K562 (cell line): ENCODE results near the gene RNF215. TPM values are rescaled to one million over a fixed set of nuclear protein-coding genes. Genes with fewer than 3 reads are reported as not detected.

Source experiments
- ATAC-seq: fragments of 200-7000 bp; cut with Tn5 transposase; 3 replicates; pipeline ENCODE4 v1.9.1; 2020; ENCODE audit warnings: moderate library complexity
- BruUV-seq: library from RNA; stranded (reverse); fragments of 400-500 nt; replicated peaks from 2 replicates; lab custom pipeline; 2021; lab: Mats Ljungman, UMichigan
- CTCF ChIA-PET: fragments of 300-600 bp; formaldehyde crosslinking; extraction: SDS; loops from one replicate; lab custom pipeline; 2021; ENCODE audit warnings: low intra/inter-chr PET ratio; lab: Yijun Ruan, JAX
- POLR2A ChIA-PET: fragments of 300-600, 350-650 bp; sonication (Branson Sonifier 250); formaldehyde crosslinking; extraction: SDS; loops from one replicate; lab custom pipeline; 2021; ENCODE audit warnings: antibody characterized with exemption, inconsistent platforms; lab: Yijun Ruan, JAX
- DNase-seq, 4 experiments: peaks; one replicate each; pipeline versions ENCODE4 v3.0.0 to v3.0.0-alpha.2; 2011 to 2018; ENCODE audit warnings: low spot score in 3 of 4, mixed read lengths in 3 of 4; ENCODE audit errors: extremely low read depth in 1 of 4
- FAIRE-seq: peaks from 2 replicates; lab custom pipeline; 2011; peaks lifted over from hg19 to GRCh38; lab: Jason Lieb, UNC
- H2AFZ ChIP-seq: 2 replicates; pipeline ENCODE4 v1.6.0; 2011; ENCODE audit warnings: low read depth, low read length, control low read depth, inconsistent platforms
- H3K27ac ChIP-seq: fragments of 200-600 bp; 3 replicates; pipeline ENCODE4 v1.8.0; 2011; ENCODE audit warnings: low read depth, mild to moderate bottlenecking, control low read depth, inconsistent platforms, low read length, moderate library complexity, mixed read lengths; ENCODE audit errors: extremely low read depth
- H3K27me3 ChIP-seq, 2 experiments: fragments of 300-600 bp in 1 of 2; 2 replicates in 1 of 2; 3 replicates in 1 of 2; pipeline versions ENCODE4 v1.6.0 to v1.8.0; 2011; ENCODE audit warnings: inconsistent platforms in 2 of 2, low read length in 2 of 2, mild to moderate bottlenecking in 1 of 2, mixed read lengths in 1 of 2, moderate library complexity in 1 of 2; ENCODE audit not compliant: control insufficient read depth in 2 of 2, insufficient read depth in 2 of 2
- H3K36me3 ChIP-seq: fragments of 300-600 bp; 3 replicates; pipeline ENCODE4 v1.8.0; 2011; ENCODE audit warnings: mild to moderate bottlenecking, low read length, inconsistent platforms; ENCODE audit not compliant: control insufficient read depth, insufficient read depth
- H3K4me1 ChIP-seq, 2 experiments: fragments of 200-600 bp in 1 of 2; replicated peaks in 1 of 2; 2 replicates in 1 of 2; 3 replicates in 1 of 2; pipeline versions ENCODE4 v1.5.1 to v1.8.0; 2011; ENCODE audit warnings: inconsistent platforms in 2 of 2, low read length in 2 of 2, mild to moderate bottlenecking in 1 of 2, mixed read lengths in 1 of 2, moderate library complexity in 1 of 2; ENCODE audit not compliant: control insufficient read depth in 2 of 2, insufficient read depth in 2 of 2
- H3K4me2 ChIP-seq: 2 replicates; pipeline ENCODE4 v1.6.1; 2011; ENCODE audit warnings: low read length, control low read depth, inconsistent platforms, mixed read lengths; ENCODE audit not compliant: insufficient read depth
- H3K4me3 ChIP-seq: fragments of 200-600 bp; sonication (generic), shearing (Covaris generic); 2 replicates; pipeline ENCODE4 v1.5.1; 2016; ENCODE audit warnings: control low read depth, inconsistent platforms
- H3K79me2 ChIP-seq: fragments of 200-600 bp; 3 replicates; pipeline ENCODE4 v1.8.0; 2011; ENCODE audit warnings: low read length, inconsistent platforms; ENCODE audit not compliant: control insufficient read depth, insufficient read depth
- H3K9ac ChIP-seq, 2 experiments: 2 replicates each; pipeline versions ENCODE4 v1.6.0 to v1.6.1; 2011; ENCODE audit warnings: low read depth in 2 of 2, low read length in 2 of 2, control low read depth in 1 of 2, inconsistent platforms in 1 of 2, mild to moderate bottlenecking in 1 of 2, mixed read lengths in 1 of 2; ENCODE audit not compliant: insufficient read depth in 1 of 2
- H3K9me1 ChIP-seq: one replicate; pipeline ENCODE4 v1.6.0; 2011; ENCODE audit warnings: inconsistent platforms, mild to moderate bottlenecking, low read length, moderate library complexity; ENCODE audit not compliant: control insufficient read depth, insufficient read depth
- H3K9me3 ChIP-seq: replicated peaks from 2 replicates; pipeline ENCODE4 v1.5.1; 2011; ENCODE audit warnings: low read depth, low read length, inconsistent platforms; ENCODE audit not compliant: control insufficient read depth, insufficient read depth
- H4K20me1 ChIP-seq: replicated peaks from 2 replicates; pipeline ENCODE4 v1.6.1; 2011; ENCODE audit warnings: low read length, inconsistent platforms, mixed read lengths; ENCODE audit not compliant: control insufficient read depth, insufficient read depth
- ARHGAP35 ChIP-seq: fragments of 450-650 bp; IDR thresholded peaks from 2 replicates; pipeline ENCODE4 v1.6.1; 2018; ENCODE audit not compliant: partially characterized antibody
- BCLAF1 ChIP-seq, 2 experiments: fragments of 450-650 bp in 1 of 2; IDR thresholded peaks; 2 replicates each; pipeline ENCODE4 v1.6.1; 2011 to 2017; ENCODE audit warnings: low read depth in 2 of 2, antibody characterized with exemption in 1 of 2, borderline replicate concordance in 1 of 2, low read length in 1 of 2, mild to moderate bottlenecking in 1 of 2, mixed read lengths in 1 of 2; ENCODE audit not compliant: control insufficient read depth in 1 of 2
- CREM ChIP-seq: IDR thresholded peaks from 2 replicates; pipeline ENCODE4 v1.6.1; 2014; ENCODE audit warnings: antibody characterized with exemption, low read depth
- EGR1 ChIP-seq: fragments of 450-650 bp; conservative IDR thresholded peaks from 2 replicates; pipeline ENCODE4 v1.6.1; 2017; ENCODE audit warnings: mild to moderate bottlenecking
- EWSR1 ChIP-seq: fragments of 450-650 bp; IDR thresholded peaks from 2 replicates; pipeline ENCODE4 v1.6.1; 2018; ENCODE audit warnings: borderline replicate concordance, mild to moderate bottlenecking, low read depth, moderate library complexity; ENCODE audit not compliant: partially characterized antibody
- GTF2B ChIP-seq: IDR thresholded peaks from 2 replicates; pipeline ENCODE4 v1.6.1; 2011; ENCODE audit not compliant: insufficient read length; ENCODE audit errors: extremely low read depth
- MNT ChIP-seq, 2 experiments: fragments of 450-650 bp; conservative IDR thresholded peaks; 2 replicates each; pipeline ENCODE4 v1.6.1; 2017; ENCODE audit warnings: mild to moderate bottlenecking in 2 of 2, moderate library complexity in 2 of 2
- RBM15 ChIP-seq: fragments of 200-400 bp; formaldehyde crosslinking; IDR thresholded peaks from 2 replicates; pipeline ENCODE4 v1.6.1; 2018; ENCODE audit warnings: mild to moderate bottlenecking, low read length, moderate library complexity; ENCODE audit not compliant: insufficient read depth
- RBM34 ChIP-seq: fragments of 200-400 bp; formaldehyde crosslinking; IDR thresholded peaks from 2 replicates; pipeline ENCODE4 v1.6.1; 2018; ENCODE audit warnings: low read length, borderline replicate concordance; ENCODE audit not compliant: insufficient read depth
- SETDB1 ChIP-seq: IDR thresholded peaks from one replicate; pipeline ENCODE4 v1.6.1; 2012; ENCODE audit warnings: low read length, control low read depth, inconsistent platforms
- SRSF1 ChIP-seq: fragments of 200-400 bp; formaldehyde crosslinking; IDR thresholded peaks from 2 replicates; pipeline ENCODE4 v1.6.1; 2017; ENCODE audit warnings: mild to moderate bottlenecking, low read depth, low read length, moderate library complexity
- TEAD2 ChIP-seq: fragments of 450-650 bp; IDR thresholded peaks from 2 replicates; pipeline ENCODE4 v1.6.1; 2016; ENCODE audit warnings: missing genetic modification characterization, control low read depth, missing compliant biosample characterization
- THAP12 ChIP-seq: fragments of 250-450 bp; sonication (Bioruptor Pico); IDR thresholded peaks from 2 replicates; pipeline ENCODE4 v1.9.0; 2021; ENCODE audit warnings: mild to moderate bottlenecking, inconsistent platforms
- WGBS: fragments of 100-300 bp; shearing (Covaris generic); methylation state at CpG from one replicate; pipeline ENCODE4 v1.1.6; 2016; ENCODE audit warnings: low coverage, mixed read lengths; ENCODE audit not compliant: insufficient coverage; ENCODE audit errors: missing lambda C conversion rate; 5-methylcytosine and 5-hydroxymethylcytosine counted together
- in situ Hi-C: fragments of 300-500 bp; cut with MboI; formaldehyde crosslinking; loops from 4 replicates; pipeline ENCODE4 v1.15.0; 2018; ENCODE audit warnings: inconsistent platforms, mixed read lengths
- intact Hi-C: fragments of 100-400 bp; cut with micrococcal nuclease; formaldehyde crosslinking; loops from 2 replicates; pipeline ENCODE4 v1.14.2; 2022
- polyA plus RNA-seq, 8 experiments: library from polyadenylated mRNA; depleted of rRNA in 4 of 8; stranded (reverse) in 5 of 8; unstranded in 3 of 8; fragments of >200 nt; fragmentation: Nextera tagmentation in 2 of 8; fragmentation: Illumina TruSeq in 1 of 8; extraction: Ambion mirVana in 2 of 8; extraction: Trizol in 1 of 8; gene quantifications; 2 replicates each; pipeline versions ENCODE4 v1.2.1 to v1.2.3, GENCODE V29; 2011 to 2014; ENCODE audit warnings: inconsistent platforms in 1 of 8, missing spikeins in 1 of 8
- total RNA-seq, 7 experiments: library from RNA; depleted of rRNA in 6 of 7; stranded (reverse); fragments of >200 nt in 6 of 7; fragmentation: Illumina TruSeq in 2 of 7; extraction: Trizol in 2 of 7; gene quantifications; 2 replicates each; pipeline versions ENCODE4 v1.2.1 to v1.2.3, GENCODE V29; 2011 to 2021; ENCODE audit warnings: low replicate concordance in 1 of 7

The RNF215 gene
- total and polyA plus RNA-seq, 9 of the 15 experiments (the other 6 are each of a cell fraction or from before 2014, with no cell fraction given): 0.08 to 9.8 (median 2.7) TPM

- Histone ChIP-seq H3K4me2 (peak overlapping the region; percentile 94), H3K9me3 (no peaks in the 10 kb centered on the region), H4K20me1 (no peaks in the 10 kb centered on the region), H3K4me1 (peaks cover 30 to 37% of the 10 kb centered on the region in 2 experiments), H3K9ac (peak overlapping the region; percentile 6 to 94; a peak in 3 of 4 replicates), H3K27ac (peak overlapping the region; percentile 94), H2AFZ (no peak overlapping the region), H3K27me3 (no peaks in the 10 kb centered on the region), H3K79me2 (peaks cover 48% of the 10 kb centered on the region), H3K36me3 (peaks cover 29% of the 10 kb centered on the region), H3K4me3 (peak overlapping the region; percentile 59; the same call in 1 of the 2 replicates), H3K9me1 (no peaks in the 10 kb centered on the region)
- ChIA-PET POLR2A (interaction anchor here (0.9 to 1.4 kb wide), 2 partner anchors 10 kb away, joined by 3 to 4 read pairs; no protein-coding TSS in a partner anchor), CTCF (no interaction called here)
- in situ Hi-C loops (no loop called here), intact Hi-C loops (no loop called here)
- peak in 2 of 4 experiments; percentile 32 to 59 for DNase-seq
- no TSS peak for BruUV-seq
- FAIRE-seq: peak; percentile 48
- no peak for ATAC-seq
- 14% methylated on average over 6 of the region's 6 CpGs for WGBS
- no peak for TF ChIP-seq RBM15
- no peak for TF ChIP-seq ARHGAP35
- TF ChIP-seq EGR1: peak; percentile 80
- TF ChIP-seq CREM: no peak
- TF ChIP-seq SRSF1: no peak
- no peak for TF ChIP-seq RBM34
- no peak for TF ChIP-seq THAP12
- TF ChIP-seq SETDB1: no peak
- TF ChIP-seq BCLAF1 (IDR thresholded peaks at IDR 0.05; ENCODE audit: borderline replicate concordance in 1 of 2, control insufficient read depth in 1 of 2, low read depth in 2 of 2, low read length in 1 of 2): no peak
- no peak for TF ChIP-seq EWSR1
- no peak for TF ChIP-seq TEAD2 (tag)
- TF ChIP-seq MNT (conservative IDR thresholded peaks at IDR 0.05): no peak
- TF ChIP-seq GTF2B: no peak
Observed at GRCh38 chr22:30420347-30421125, 33.3 kb upstream of the RNF215 start.
